ENCODE measurements around the gene ERG28.

- TF ChIP-seq CTCF (conservative IDR thresholded peaks at IDR 0.05) (no peak), ZFX (IDR thresholded peaks at IDR 0.05) (no peak)
Measured at GRCh38 chr14:75697918-75698317, 37.2 kb upstream of the ERG28 start.

All from C4-2B (cell line).